Muscle of leg (tissue), 11 donors: ENCODE data around the gene CXXC5. TPM values are rescaled to one million over a fixed set of nuclear protein-coding genes. Genes with fewer than 3 reads are reported as not detected.

Experiments
- DNase-seq: peaks from one replicate; pipeline ENCODE4 v3.0.0; 2013
- H3K27ac ChIP-seq: one replicate; pipeline ENCODE4 v1.5.1; 2013; ENCODE audit warnings: mild to moderate bottlenecking, low read length, control low read depth
- H3K27me3 ChIP-seq: one replicate; pipeline ENCODE4 v1.6.1; 2013; ENCODE audit warnings: low read length; ENCODE audit not compliant: control insufficient read depth, insufficient read depth
- H3K36me3 ChIP-seq: one replicate; pipeline ENCODE4 v1.6.1; 2013; ENCODE audit warnings: low read length; ENCODE audit not compliant: control insufficient read depth, insufficient read depth
- H3K4me1 ChIP-seq: one replicate; pipeline ENCODE4 v1.6.1; 2013; ENCODE audit warnings: low read length; ENCODE audit not compliant: control insufficient read depth, insufficient read depth
- H3K4me3 ChIP-seq: one replicate; pipeline ENCODE4 v1.5.1; 2013; ENCODE audit warnings: low read length, control low read depth
- H3K9me3 ChIP-seq: replicated peaks from 2 replicates; pipeline ENCODE4 v1.6.1; 2013; ENCODE audit warnings: low read depth, low read length; ENCODE audit not compliant: control insufficient read depth
- WGBS: methylation state at CpG from one replicate; pipeline ENCODE4 v1.1.5; 2013; ENCODE audit warnings: missing lambda C conversion rate; ENCODE audit not compliant: insufficient coverage; 5-methylcytosine and 5-hydroxymethylcytosine counted together
- polyA plus RNA-seq, 8 donors: library from polyadenylated mRNA; unstranded; fragments of 120-200 nt; gene quantifications; one replicate each; pipeline versions ENCODE4 v1.2.1 to v1.2.3, GENCODE V29; 2013; ENCODE audit warnings: inconsistent platforms in 1 of 8, low replicate concordance in 1 of 8; ENCODE audit not compliant: insufficient read length in 8 of 8, insufficient read depth in 1 of 8
- total RNA-seq: library from RNA; stranded (reverse); fragments of 120-200 nt; gene quantifications from one replicate; pipeline ENCODE4 v1.2.4, GENCODE V29; 2013

Gene CXXC5
- total and polyA plus RNA-seq, 9 donors, result 63.3 to 93.0 (median 79.9) TPM

DNA sequence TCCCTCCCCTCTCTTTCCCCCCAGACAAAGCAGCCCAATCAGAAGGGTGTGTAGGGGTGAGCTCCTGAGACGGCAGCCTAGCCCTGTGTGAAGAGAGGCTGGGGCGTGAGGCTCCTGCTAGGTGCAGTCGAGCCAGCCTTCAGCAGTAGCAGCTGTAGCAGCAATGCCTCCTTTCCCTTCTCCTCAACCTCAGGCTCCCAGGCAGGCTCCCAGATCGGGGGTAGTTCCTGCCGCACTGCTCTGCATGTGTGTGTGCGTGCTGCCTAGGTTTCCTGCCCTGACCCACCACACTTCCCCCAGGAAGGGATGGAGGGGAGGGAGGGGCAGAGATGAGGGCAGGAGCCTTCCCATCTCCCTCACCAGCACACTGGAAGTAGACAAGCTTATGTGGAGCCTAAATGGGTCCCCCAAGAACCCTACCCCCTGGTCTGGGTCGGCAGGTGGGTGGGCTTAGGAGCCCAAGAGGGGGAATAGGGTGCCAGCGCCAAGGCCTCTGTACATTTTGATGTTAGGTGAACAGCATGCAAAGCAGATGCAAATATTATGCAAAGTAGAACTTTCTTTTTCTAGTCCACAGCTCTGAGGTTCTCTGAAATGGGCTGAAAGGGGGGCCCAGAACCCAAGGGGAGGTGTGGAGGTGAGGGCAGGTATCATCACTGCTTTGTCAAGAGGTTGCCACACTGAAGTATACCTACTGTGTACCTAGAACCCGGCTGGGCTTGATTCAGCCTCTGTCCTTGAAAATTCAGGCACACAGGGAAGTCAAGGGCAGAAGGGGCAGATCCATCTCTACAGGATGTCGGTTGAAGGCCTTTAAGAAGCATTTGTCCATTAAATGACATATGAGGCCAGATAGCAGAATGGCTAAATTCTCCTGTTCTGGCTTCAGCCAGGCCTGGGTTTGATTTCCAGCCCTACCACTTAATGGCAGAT lies 57.8 kb downstream of the CXXC5 start:
- no peak overlapping the region for H3K4me3 ChIP-seq
- DNase-seq, result no peak
- peaks cover 39% of the 10 kb centered on the region for H3K4me1 ChIP-seq
- H3K27me3 ChIP-seq, result peaks cover 10% of the 10 kb centered on the region
- H3K27ac ChIP-seq, result no peak overlapping the region
- no peaks in the 10 kb centered on the region for H3K9me3 ChIP-seq
- WGBS, result 50% methylated on average over 2 of the region's 10 CpGs
- H3K36me3 ChIP-seq, result no peaks in the 10 kb centered on the region

DNA sequence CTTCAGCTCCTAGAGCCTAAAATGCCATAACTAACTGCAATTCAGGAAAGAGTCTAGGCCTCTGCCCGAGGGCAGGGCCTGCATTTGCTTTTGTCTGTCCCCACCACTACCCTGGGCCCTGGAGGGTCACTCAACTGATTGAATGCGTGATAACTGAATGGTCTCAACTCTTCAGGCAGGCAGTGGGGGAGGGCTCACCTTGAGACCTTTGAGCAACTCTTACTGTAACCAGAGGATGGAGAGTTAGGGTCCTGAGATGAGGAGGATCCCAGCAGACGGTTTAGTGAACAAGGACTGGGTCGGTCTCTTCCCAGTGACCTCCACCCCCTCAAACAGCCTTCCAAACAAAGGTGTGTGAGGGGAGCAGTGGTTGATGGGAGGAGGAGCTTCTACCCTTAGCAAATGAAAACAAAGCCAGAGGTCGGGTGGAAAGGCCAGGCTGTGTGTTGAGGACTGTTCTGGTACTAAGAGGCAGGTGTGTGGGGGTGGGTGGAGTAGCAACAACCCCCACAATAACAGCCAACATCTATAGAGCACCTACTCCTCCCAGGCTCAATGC lies 59.4 kb downstream of the CXXC5 start:
- no peak overlapping the region for H3K4me3 ChIP-seq
- no peaks in the 10 kb centered on the region for H3K36me3 ChIP-seq
- H3K4me1 ChIP-seq, result peaks cover 47% of the 10 kb centered on the region
- H3K27me3 ChIP-seq, result peaks cover 16% of the 10 kb centered on the region
- H3K27ac ChIP-seq, result no peak overlapping the region
- H3K9me3 ChIP-seq, result no peaks in the 10 kb centered on the region
- 60% methylated on average over 1 of the region's 5 CpGs for WGBS
- no peak for DNase-seq

DNA sequence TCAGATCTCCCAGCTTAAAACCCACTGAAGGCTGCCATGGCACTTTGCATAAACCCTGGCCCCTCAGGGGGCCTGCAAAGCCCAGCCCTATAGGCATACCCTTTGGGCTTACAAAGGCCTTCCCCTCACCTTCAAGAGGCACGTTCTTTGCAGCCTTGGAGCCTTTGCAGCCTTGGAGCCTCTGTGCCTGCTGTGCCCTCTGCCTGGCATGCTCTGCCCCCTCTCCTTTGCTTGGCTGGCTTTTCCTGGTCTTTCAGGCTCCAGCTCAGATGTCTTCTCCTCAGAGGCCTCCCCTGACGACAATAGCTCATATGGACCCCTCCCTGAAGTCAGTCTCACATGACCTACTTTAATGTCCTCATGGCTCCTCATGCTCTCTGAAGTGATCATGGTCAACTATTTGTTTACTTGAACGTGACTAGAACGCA lies 60.3 kb downstream of the CXXC5 start:
- H3K27ac ChIP-seq, result peak overlapping the region; percentile 70
- DNase-seq, result peak; percentile 46
- peaks cover 47% of the 10 kb centered on the region for H3K4me1 ChIP-seq
- peaks cover 16% of the 10 kb centered on the region for H3K27me3 ChIP-seq
- no peaks in the 10 kb centered on the region for H3K9me3 ChIP-seq
- 74% methylated on average over 3 of the region's 4 CpGs for WGBS
- no peak overlapping the region for H3K4me3 ChIP-seq
- no peaks in the 10 kb centered on the region for H3K36me3 ChIP-seq

GRCh38 chr5:139708877-139709581 lies 60.9 kb downstream of the CXXC5 start:
- peak overlapping the region; percentile 70 for H3K27ac ChIP-seq
- no peaks in the 10 kb centered on the region for H3K9me3 ChIP-seq
- peaks cover 47% of the 10 kb centered on the region for H3K4me1 ChIP-seq
- H3K4me3 ChIP-seq, result peak overlapping the region; percentile 32
- no peaks in the 10 kb centered on the region for H3K36me3 ChIP-seq
- DNase-seq, result peak; percentile 69
- peaks cover 16% of the 10 kb centered on the region for H3K27me3 ChIP-seq
- 7% methylated on average over 28 of the region's 44 CpGs for WGBS

DNA sequence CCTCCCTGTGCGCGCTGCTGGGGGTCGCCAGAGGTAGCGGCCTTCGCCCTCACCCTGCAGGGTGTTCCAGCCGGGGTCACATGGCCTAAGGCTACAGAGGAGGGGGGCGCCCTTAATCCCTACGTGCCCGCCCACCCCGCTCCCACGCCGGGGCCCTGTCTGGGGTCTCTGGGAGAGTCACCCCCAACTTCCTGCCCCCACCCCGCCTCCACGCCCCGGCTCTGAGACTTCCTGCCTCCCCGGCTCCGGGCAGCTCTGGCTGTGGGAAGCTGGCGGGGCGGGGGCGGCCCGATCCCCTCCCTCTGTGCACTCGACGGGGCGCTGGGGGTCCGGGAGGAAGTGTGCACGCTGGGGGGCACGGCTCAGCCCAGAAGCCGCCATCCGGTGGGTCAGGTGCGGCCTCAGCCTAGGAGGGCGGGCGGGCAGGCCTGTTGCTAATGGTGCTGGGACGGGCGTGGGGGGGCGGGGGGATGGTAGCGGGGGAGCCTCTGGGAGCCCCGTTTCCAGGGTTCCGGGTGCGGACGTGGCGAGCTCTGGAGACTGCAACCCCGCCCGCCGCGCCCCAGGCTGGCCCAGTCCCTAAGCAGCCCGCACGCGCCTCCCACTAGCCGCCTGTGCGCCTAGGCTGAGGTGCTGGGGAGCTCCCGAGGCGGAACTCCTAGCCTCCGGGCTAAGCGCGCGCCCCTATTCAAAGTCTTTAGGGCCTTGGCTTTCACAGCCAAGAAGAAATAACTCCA lies 61.6 kb downstream of the CXXC5 start:
- 11% methylated on average over 46 of the region's 56 CpGs for WGBS
- peak; percentile 57 for DNase-seq
- no peaks in the 10 kb centered on the region for H3K9me3 ChIP-seq
- peaks cover 47% of the 10 kb centered on the region for H3K4me1 ChIP-seq
- H3K27ac ChIP-seq, result peak overlapping the region; percentile 75
- peaks cover 16% of the 10 kb centered on the region for H3K27me3 ChIP-seq
- peak overlapping the region; percentile 59 for H3K4me3 ChIP-seq
- no peaks in the 10 kb centered on the region for H3K36me3 ChIP-seq

DNA sequence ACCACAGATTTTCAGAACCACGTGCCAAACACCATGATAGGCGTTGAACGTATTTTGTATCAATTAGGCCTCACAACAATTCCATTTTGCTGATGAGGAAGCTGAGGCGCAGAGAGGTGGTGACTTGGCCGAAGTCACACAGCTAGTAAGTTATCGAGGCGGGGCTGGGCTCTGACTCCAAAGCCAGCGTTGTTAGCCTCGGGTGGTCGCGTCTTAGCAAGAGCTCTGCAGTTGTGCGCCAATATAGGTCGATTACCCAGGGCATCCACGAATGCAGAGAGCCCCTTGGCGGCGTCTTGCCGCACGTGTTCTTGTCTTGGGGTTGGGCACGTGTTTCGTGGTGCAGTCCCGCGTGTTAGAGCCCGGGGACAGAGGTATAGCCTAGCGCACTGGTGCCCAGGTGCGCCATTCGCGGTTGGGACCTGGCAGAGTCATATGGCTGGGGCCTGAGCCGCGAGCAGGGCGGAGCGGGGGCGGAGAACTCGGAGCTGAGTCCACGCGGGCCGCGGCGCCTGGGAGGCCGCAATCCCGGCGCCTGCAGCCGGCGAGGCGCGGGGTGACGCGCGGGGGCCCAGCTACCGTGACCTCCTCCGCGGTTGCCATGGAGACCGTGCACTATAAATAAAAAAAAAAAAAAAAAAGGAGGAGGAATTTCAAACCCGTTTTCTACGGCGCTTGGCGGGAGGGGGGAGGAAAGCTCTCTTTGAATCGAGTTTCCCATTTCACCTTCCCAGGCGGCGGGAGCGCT lies 62.3 kb downstream of the CXXC5 start:
- Histone ChIP-seq H3K4me3 (peak overlapping the region; percentile 59), H3K27me3 (peaks cover 16% of the 10 kb centered on the region), H3K36me3 (no peaks in the 10 kb centered on the region), H3K27ac (peak overlapping the region; percentile 75), H3K4me1 (peaks cover 43% of the 10 kb centered on the region), H3K9me3 (no peaks in the 10 kb centered on the region)
- 4% methylated on average over 42 of the region's 60 CpGs for WGBS
- DNase-seq, result peak; percentile 80

DNA sequence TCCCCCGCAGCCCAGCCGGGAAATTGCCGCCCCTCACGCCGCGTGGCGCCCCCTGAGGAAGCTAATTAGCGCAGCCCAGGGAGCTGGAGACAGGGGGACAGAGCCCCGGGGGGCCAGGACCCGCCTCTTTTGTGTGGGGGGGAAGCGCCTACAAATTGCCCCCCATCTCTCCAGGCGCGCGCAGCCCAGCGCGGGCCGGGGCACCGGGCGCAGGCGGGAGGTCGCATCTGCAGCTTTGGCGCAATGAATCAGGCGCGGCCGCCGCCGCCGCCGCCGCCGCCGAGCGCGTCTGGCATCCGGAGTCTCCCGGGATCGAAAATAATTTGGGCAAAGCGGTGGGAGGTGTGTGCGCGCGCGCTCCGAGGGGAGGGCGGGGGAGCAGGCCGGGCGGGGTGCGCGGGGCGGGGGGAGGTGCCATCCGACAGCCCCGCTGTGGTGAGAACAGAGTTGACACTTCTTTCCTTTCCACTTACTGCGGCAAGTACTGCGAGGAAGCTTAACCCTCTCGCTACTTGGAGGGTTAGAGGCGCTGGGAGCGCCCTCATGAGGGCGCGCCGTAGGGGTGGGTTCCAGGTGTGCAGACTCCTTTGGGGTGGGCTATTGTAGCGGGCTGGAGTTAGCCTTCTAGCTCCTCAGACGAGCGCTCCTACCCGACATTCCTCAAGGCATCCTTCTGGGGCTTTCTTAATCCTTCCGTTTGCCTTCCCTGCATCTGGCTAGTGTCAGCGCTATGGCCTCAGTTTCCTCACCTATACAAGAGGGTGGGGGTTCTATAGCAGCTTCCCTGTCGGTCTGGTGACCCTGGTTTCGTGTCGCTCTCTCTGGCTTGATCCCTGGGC lies 63.1 kb downstream of the CXXC5 start:
- 2% methylated on average over 39 of the region's 68 CpGs for WGBS
- Histone ChIP-seq H3K36me3 (no peaks in the 10 kb centered on the region), H3K27me3 (peaks cover 16% of the 10 kb centered on the region), H3K4me1 (peaks cover 43% of the 10 kb centered on the region), H3K4me3 (peak overlapping the region; percentile 59), H3K27ac (peak overlapping the region; percentile 74), H3K9me3 (no peaks in the 10 kb centered on the region)
- DNase-seq, result peak; percentile 67

GRCh38 chr5:139711906-139712224 lies 63.7 kb downstream of the CXXC5 start:
- H3K27me3 ChIP-seq, result peaks cover 16% of the 10 kb centered on the region
- DNase-seq, result peak; percentile 50
- no peaks in the 10 kb centered on the region for H3K36me3 ChIP-seq
- 13% methylated on average over 15 of the region's 19 CpGs for WGBS
- H3K4me3 ChIP-seq, result peak overlapping the region; percentile 59
- no peaks in the 10 kb centered on the region for H3K9me3 ChIP-seq
- H3K4me1 ChIP-seq, result peaks cover 43% of the 10 kb centered on the region
- H3K27ac ChIP-seq, result peak overlapping the region; percentile 29

DNA sequence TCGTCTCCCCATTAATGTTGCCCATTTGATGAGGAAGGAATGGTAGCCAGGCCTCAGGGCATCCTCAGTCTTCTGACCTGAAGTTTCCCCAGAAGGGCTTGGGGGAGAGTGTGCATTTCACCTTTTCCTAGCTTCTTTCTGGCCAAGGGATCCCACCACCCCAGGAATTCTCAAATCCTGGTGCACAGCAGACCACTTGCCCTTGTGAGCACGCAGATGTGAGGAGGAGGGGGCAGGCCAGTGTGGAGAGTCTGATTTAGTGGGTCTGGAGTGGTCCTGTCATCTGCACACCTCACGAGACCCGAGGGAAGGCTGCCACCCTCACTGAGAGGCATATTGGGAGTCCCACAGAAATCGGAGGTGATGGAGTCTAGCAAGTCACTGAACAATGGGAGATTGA lies 64.3 kb downstream of the CXXC5 start:
- H3K4me3 ChIP-seq, result no peak overlapping the region
- no peak overlapping the region for H3K27ac ChIP-seq
- H3K36me3 ChIP-seq, result no peaks in the 10 kb centered on the region
- no peaks in the 10 kb centered on the region for H3K9me3 ChIP-seq
- H3K27me3 ChIP-seq, result peaks cover 16% of the 10 kb centered on the region
- peaks cover 43% of the 10 kb centered on the region for H3K4me1 ChIP-seq
- DNase-seq, result no peak
- 75% methylated on average over 4 of the region's 5 CpGs for WGBS
